ENCODE measurements around the gene MOB3B. TPM values are rescaled to one million over a fixed set of nuclear protein-coding genes. Genes with fewer than 3 reads are reported as not detected.

The MOB3B gene
- total and polyA plus RNA-seq, 11 donors = 0.42 to 2.8 (median 1.8) TPM

DNA sequence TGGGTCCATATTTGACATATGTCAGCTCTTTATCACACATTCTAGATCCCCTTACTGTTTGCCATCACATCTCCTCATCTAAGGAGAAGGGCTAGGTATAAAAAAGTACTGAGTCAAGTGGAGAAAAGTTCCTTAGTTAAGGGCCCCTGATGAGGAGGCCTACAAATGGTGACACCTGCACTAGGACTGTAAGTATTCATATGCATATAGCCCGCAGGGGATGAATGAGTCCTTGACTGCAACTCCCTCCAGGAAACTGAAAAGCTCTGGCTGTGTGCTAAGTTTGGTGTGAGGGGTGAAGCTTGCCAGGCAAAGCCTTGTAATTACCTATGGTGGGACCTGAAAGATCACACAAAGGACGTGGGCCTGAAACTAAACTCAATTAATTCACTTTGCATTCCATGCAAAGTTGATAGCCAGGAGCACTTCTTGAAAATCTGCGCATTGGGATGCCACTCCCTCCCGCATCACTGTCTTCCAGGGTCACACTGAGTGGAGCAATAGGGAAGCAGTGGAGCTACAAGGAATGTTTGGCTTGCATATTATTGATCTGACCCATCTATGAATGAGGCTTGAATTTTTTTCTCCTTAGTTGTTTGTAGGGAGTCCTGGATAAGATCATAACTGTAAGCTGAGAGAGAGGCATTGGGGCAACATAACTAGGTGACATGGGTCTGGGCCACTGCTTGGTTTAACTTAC lies 220.8 kb downstream of the MOB3B start:
- TF ChIP-seq POLR2A (IDR thresholded peaks at IDR 0.05) = no peak
- TF ChIP-seq, protein P1, sequence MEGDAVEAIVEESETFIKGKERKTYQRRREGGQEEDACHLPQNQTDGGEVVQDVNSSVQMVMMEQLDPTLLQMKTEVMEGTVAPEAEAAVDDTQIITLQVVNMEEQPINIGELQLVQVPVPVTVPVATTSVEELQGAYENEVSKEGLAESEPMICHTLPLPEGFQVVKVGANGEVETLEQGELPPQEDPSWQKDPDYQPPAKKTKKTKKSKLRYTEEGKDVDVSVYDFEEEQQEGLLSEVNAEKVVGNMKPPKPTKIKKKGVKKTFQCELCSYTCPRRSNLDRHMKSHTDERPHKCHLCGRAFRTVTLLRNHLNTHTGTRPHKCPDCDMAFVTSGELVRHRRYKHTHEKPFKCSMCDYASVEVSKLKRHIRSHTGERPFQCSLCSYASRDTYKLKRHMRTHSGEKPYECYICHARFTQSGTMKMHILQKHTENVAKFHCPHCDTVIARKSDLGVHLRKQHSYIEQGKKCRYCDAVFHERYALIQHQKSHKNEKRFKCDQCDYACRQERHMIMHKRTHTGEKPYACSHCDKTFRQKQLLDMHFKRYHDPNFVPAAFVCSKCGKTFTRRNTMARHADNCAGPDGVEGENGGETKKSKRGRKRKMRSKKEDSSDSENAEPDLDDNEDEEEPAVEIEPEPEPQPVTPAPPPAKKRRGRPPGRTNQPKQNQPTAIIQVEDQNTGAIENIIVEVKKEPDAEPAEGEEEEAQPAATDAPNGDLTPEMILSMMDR (IDR thresholded peaks at IDR 0.05) = no peak
- 75 to 79% (median 78%) methylated on average over 4 of the region's 4 CpGs for WGBS, 4 donors

DNA sequence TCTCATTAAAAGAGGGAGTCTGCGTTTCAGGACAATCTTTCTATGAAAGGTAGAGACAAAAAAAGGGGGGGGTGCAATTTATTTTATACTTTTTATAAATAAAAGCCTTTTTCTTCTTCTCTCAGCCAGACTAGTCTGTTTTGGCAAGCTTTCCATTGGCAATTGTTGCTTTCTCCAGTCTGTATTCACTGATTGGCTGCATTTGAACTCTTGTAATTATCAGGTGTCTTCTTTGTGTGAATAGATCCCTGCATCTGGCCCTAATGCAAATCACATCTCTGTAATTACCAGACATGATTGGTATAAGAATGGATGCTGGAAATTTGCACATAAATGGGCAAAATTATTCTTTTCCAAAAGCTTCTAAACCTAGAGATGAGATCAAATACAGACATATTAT lies 225.1 kb downstream of the MOB3B start:
- no peak for TF ChIP-seq POLR2A (IDR thresholded peaks at IDR 0.05)
- TF ChIP-seq, protein P1 (IDR thresholded peaks at IDR 0.05) = no peak
- no peaks in the 10 kb centered on the region for H3K27me3 ChIP-seq
- H3K4me3 ChIP-seq = no peak overlapping the region
- ATAC-seq (no peak), DNase-seq (no peak)
- intact Hi-C loops (cut with DNase I) = no loop called here
- no peak overlapping the region for H3K27ac ChIP-seq
- no peaks in the 10 kb centered on the region for H3K9me3 ChIP-seq
- WGBS, 4 donors = 77 to 86% (median 80%) methylated on average over 1 of the region's 1 CpG
- no peaks in the 10 kb centered on the region for H3K36me3 ChIP-seq
- no peaks in the 10 kb centered on the region for H3K4me1 ChIP-seq

More for the DNA sequence above, 220.8 kb downstream of the MOB3B start:
- Histone ChIP-seq H3K27ac (no peak overlapping the region), H3K27me3 (no peaks in the 10 kb centered on the region), H3K9me3 (no peaks in the 10 kb centered on the region), H3K36me3 (no peaks in the 10 kb centered on the region), H3K4me3 (no peak overlapping the region), H3K4me1 (peaks cover 0 to 8% (median 0%) of the 10 kb centered on the region in 12 donors)
- DNase-seq = no peak
- no peak for ATAC-seq
- intact Hi-C loops (cut with DNase I) = no loop called here

DNA sequence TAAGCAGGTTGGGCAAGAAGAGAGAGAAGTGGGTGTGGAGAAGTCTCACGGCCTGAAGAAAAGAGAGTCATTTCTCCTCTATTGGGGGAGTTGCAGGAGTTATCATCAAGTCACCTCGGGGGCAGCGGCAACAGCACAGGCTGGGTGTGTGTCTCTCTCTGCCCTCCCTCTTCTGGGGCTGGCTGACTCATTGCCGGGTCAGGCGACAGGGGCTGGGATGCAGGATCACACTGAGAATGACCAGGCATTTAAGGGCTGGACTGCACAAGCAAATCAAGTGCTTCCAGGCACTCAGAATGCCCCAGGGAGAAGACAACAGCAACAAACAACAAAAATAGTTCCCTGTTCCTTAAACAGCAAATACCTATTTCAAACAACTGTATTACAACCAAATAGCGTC lies 226.4 kb downstream of the MOB3B start:
- 29 to 45% (median 33%) methylated on average over 5 to 6 of the region's 6 CpGs for WGBS, 4 donors
- ATAC-seq (peak in 1 of 4 donors; percentile 31), DNase-seq (no peak)
- no peaks in the 10 kb centered on the region for H3K27me3 ChIP-seq
- no peak overlapping the region for H3K27ac ChIP-seq
- H3K4me3 ChIP-seq = no peak overlapping the region
- no peaks in the 10 kb centered on the region for H3K36me3 ChIP-seq
- H3K4me1 ChIP-seq = no peaks in the 10 kb centered on the region
- no peaks in the 10 kb centered on the region for H3K9me3 ChIP-seq
- intact Hi-C loops (cut with DNase I) = no loop called here
- no peak for TF ChIP-seq POLR2A (IDR thresholded peaks at IDR 0.05)
- TF ChIP-seq, protein P1 (IDR thresholded peaks at IDR 0.05) = no peak

DNA sequence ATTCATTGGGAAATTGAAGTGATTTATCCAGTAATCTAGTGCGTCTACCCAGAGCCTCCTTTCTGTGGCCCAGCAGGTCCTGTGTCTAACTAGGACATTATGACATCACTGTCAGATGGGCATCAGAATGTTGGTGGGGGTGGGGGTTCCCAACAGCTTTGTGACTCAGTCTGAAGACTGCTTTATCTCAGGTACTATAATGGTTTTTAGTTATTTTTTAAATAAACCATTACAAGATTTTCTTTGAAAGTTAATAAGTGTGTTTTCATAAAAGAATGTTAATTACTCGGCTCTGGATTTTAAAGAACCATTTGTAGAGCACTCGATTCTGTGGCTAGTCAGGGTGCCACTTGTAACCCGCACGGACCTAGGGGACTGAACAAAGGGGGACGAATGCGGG lies 232.6 kb downstream of the MOB3B start, which contains the start of gene EQTN:
TSS of gene EQTN (minus strand) at position 101 of the 400 bp plus-strand sequence. CDS start at position 6, 95 bp downstream.
- H3K27ac ChIP-seq = no peak within 1 kb of the TSS
- no peaks in the 10 kb centered on the region for H3K4me1 ChIP-seq
- no peak for TF ChIP-seq POLR2A (IDR thresholded peaks at IDR 0.05)
- TF ChIP-seq, protein P1 (IDR thresholded peaks at IDR 0.05) = no peak
- no peak within 1 kb of the TSS for H3K4me3 ChIP-seq
- H3K9me3 ChIP-seq = no peaks in the 10 kb centered on the region
- no peak for ATAC-seq
- H3K27me3 ChIP-seq = no peaks in the 10 kb centered on the region
- 73 to 77% (median 76%) methylated on average over 7 of the region's 7 CpGs for WGBS, 4 donors
- no peaks in the 10 kb centered on the region for H3K36me3 ChIP-seq
- no peak for DNase-seq
- intact Hi-C loops (cut with DNase I) = loop anchor here in 1 of 10 donors (10.0 kb wide), 1 partner anchor 62 kb away; no protein-coding TSS in a partner anchor
